GM23338 (cell line): ENCODE data around the gene NABP1. TPM values are rescaled to one million over a fixed set of nuclear protein-coding genes. Genes with fewer than 3 reads are reported as not detected.

ENCODE experiments used
- ATAC-seq: fragments of 200-7000 bp; cut with Tn5 transposase; 3 replicates; pipeline ENCODE4 v1.9.1; 2020
- DNase-seq: peaks from one replicate; pipeline ENCODE4 v3.0.0-alpha.2; 2015; ENCODE audit warnings: low spot score
- H2AFZ ChIP-seq: fragments of 200-600 bp; sonication (generic); 2 replicates; pipeline ENCODE4 v1.8.0; 2016; ENCODE audit warnings: antibody characterized with exemption, mild to moderate bottlenecking, moderate library complexity
- H3F3A ChIP-seq: fragments of 200-600 bp; sonication (generic); replicated peaks from 2 replicates; pipeline ENCODE4 v1.8.0; 2017; ENCODE audit warnings: antibody characterized with exemption, mixed run types, low read depth
- H3K27ac ChIP-seq: fragments of 200-600 bp; sonication (generic); 2 replicates; pipeline ENCODE4 v1.6.1; 2016; ENCODE audit warnings: low read depth
- H3K27me3 ChIP-seq: fragments of 200-600 bp; sonication (generic); 2 replicates; pipeline ENCODE4 v1.8.0; 2016; ENCODE audit warnings: mild to moderate bottlenecking, mixed run types, moderate library complexity; ENCODE audit not compliant: insufficient read depth
- H3K36me3 ChIP-seq: fragments of 200-600 bp; sonication (generic); 2 replicates; pipeline ENCODE4 v1.8.0; 2016; ENCODE audit warnings: mild to moderate bottlenecking; ENCODE audit not compliant: insufficient read depth
- H3K4me1 ChIP-seq: fragments of 200-600 bp; sonication (generic); 2 replicates; pipeline ENCODE4 v1.8.0; 2016; ENCODE audit warnings: mild to moderate bottlenecking, moderate library complexity; ENCODE audit not compliant: insufficient read depth
- H3K4me2 ChIP-seq: fragments of 200-600 bp; sonication (generic); 2 replicates; pipeline ENCODE4 v1.7.1; 2017; ENCODE audit warnings: mixed run types
- H3K4me3 ChIP-seq: fragments of 200-600 bp; sonication (generic); 2 replicates; pipeline ENCODE4 v1.6.1; 2016; ENCODE audit warnings: mixed run types
- H3K79me2 ChIP-seq: fragments of 200-600 bp; sonication (generic); replicated peaks from 2 replicates; pipeline ENCODE4 v1.8.0; 2017; ENCODE audit warnings: mild to moderate bottlenecking; ENCODE audit not compliant: insufficient read depth
- H3K9me2 ChIP-seq: fragments of 200-600 bp; sonication (generic); 2 replicates; pipeline ENCODE4 v1.8.0; 2017; ENCODE audit not compliant: insufficient read depth
- H4K20me1 ChIP-seq: fragments of 200-600 bp; sonication (generic); replicated peaks from 2 replicates; pipeline ENCODE4 v1.8.0; 2017; ENCODE audit warnings: mild to moderate bottlenecking; ENCODE audit not compliant: insufficient read depth
- H3K27ac Mint-ChIP-seq: 2 replicates; pipeline ENCODE4 v1.8.0; 2020; ENCODE audit warnings: inconsistent platforms, mild to moderate bottlenecking, moderate library complexity, mixed read lengths
- H3K27me3 Mint-ChIP-seq: 3 replicates; pipeline ENCODE4 v1.8.0; 2022; ENCODE audit warnings: low read depth, mild to moderate bottlenecking, moderate library complexity, mixed read lengths, inconsistent platforms; ENCODE audit not compliant: insufficient read depth, poor library complexity
- H3K36me3 Mint-ChIP-seq: 3 replicates; pipeline ENCODE4 v1.8.0; 2021; ENCODE audit warnings: low read depth, mild to moderate bottlenecking, inconsistent platforms, moderate library complexity, mixed read lengths
- H3K4me1 Mint-ChIP-seq: 3 replicates; pipeline ENCODE4 v1.8.0; 2020; ENCODE audit warnings: mild to moderate bottlenecking, inconsistent platforms, mixed read lengths
- H3K4me3 Mint-ChIP-seq: 3 replicates; pipeline ENCODE4 v1.8.0; 2021; ENCODE audit warnings: moderate library complexity, mild to moderate bottlenecking, inconsistent platforms, mixed read lengths
- H3K9me3 Mint-ChIP-seq: 3 replicates; pipeline ENCODE4 v1.8.0; 2020; ENCODE audit warnings: moderate library complexity, mild to moderate bottlenecking, inconsistent platforms, mixed read lengths
- CREB1 ChIP-seq: fragments of 250-450 bp; sonication (Bioruptor Pico); IDR thresholded peaks from 2 replicates; pipeline ENCODE4 v1.5.0; 2020; ENCODE audit warnings: low read depth, mild to moderate bottlenecking, moderate library complexity
- CTCF ChIP-seq, 2 experiments: fragments of 200-600 bp in 1 of 2; sonication (generic) in 1 of 2; conservative IDR thresholded peaks; 2 replicates each; pipeline versions ENCODE4 v1.5.1 to v1.6.1; 2016 to 2017; ENCODE audit warnings: antibody characterized with exemption in 2 of 2, low read depth in 2 of 2, mild to moderate bottlenecking in 2 of 2, moderate library complexity in 1 of 2
- ETS1 ChIP-seq: IDR thresholded peaks from 2 replicates; pipeline ENCODE4 v1.6.1; 2016; ENCODE audit warnings: antibody characterized with exemption
- EZH2 ChIP-seq: fragments of 200-600 bp; sonication (generic); IDR thresholded peaks from one replicate; pipeline ENCODE4 v1.8.0; 2017; ENCODE audit warnings: antibody characterized with exemption, mild to moderate bottlenecking, low read depth; ENCODE audit not compliant: unreplicated experiment
- EZH2phosphoT487 ChIP-seq: fragments of 200-600 bp; sonication (generic); IDR thresholded peaks from one replicate; pipeline ENCODE4 v1.8.1; 2018; ENCODE audit warnings: antibody characterized with exemption; ENCODE audit not compliant: unreplicated experiment
- JUNB ChIP-seq: IDR thresholded peaks from one replicate; pipeline ENCODE4 v1.6.1; 2016; ENCODE audit warnings: antibody characterized with exemption; ENCODE audit not compliant: unreplicated experiment
- NANOG ChIP-seq: IDR thresholded peaks from 2 replicates; pipeline ENCODE4 v1.6.1; 2016; ENCODE audit warnings: antibody characterized with exemption, borderline replicate concordance
- POLR2AphosphoS5 ChIP-seq: IDR thresholded peaks from 2 replicates; pipeline ENCODE4 v1.6.1; 2016; ENCODE audit warnings: antibody characterized with exemption, low read depth
- REST ChIP-seq: IDR thresholded peaks from one replicate; pipeline ENCODE4 v1.6.1; 2018; ENCODE audit warnings: antibody characterized with exemption; ENCODE audit not compliant: unreplicated experiment
- STAT1 ChIP-seq: IDR thresholded peaks from one replicate; pipeline ENCODE4 v1.6.1; 2016; ENCODE audit warnings: antibody characterized with exemption; ENCODE audit not compliant: unreplicated experiment
- ZNF114 ChIP-seq: fragments of 250-450 bp; sonication (Bioruptor Pico); IDR thresholded peaks from 2 replicates; pipeline ENCODE4 v1.5.0; 2020; ENCODE audit warnings: mild to moderate bottlenecking, moderate library complexity
- ZNF331 ChIP-seq: fragments of 250-450 bp; sonication (Bioruptor Pico); IDR thresholded peaks from 2 replicates; pipeline ENCODE4 v1.5.0; 2020; ENCODE audit warnings: low read depth, mild to moderate bottlenecking, moderate library complexity
- polyA plus RNA-seq: library from polyadenylated mRNA; unstranded; fragments of >200 nt; fragmentation: Nextera tagmentation; extraction: Ambion mirVana; gene quantifications from 2 replicates; pipeline ENCODE4 v1.2.1, GENCODE V29; 2016
- total RNA-seq: library from RNA; depleted of rRNA; stranded (reverse); fragments of >200 nt; shearing (Covaris generic); gene quantifications from 2 replicates; pipeline ENCODE4 v1.2.3, GENCODE V29; 2014
- TF ChIP-seq, protein P1 (sequence below): fragments of 250-450 bp; sonication (Bioruptor Pico); IDR thresholded peaks from 2 replicates; pipeline ENCODE4 v1.5.0; 2020; ENCODE audit warnings: mild to moderate bottlenecking, moderate library complexity

Gene NABP1
- total and polyA plus RNA-seq, 2 experiments from 2014 or later = 5.2 to 5.6 TPM

GRCh38 chr2:191705084-191705483, 27.1 kb downstream of the NABP1 start:
- Histone ChIP-seq H3K27me3 (no peaks in the 10 kb centered on the region), H3K9me2 (no peaks in the 10 kb centered on the region; the same call in 1 of the 2 replicates), H3K79me2 (no peaks in the 10 kb centered on the region), H3K4me3 (no peak overlapping the region), H3K4me1 (peaks cover 5% of the 10 kb centered on the region; the same call in 1 of the 2 replicates), H2AFZ (no peak overlapping the region), H3K4me2 (no peak overlapping the region), H3K36me3 (no peaks in the 10 kb centered on the region), H3K27ac (no peak overlapping the region), H3F3A (no peaks in the 10 kb centered on the region), H4K20me1 (no peaks in the 10 kb centered on the region)
- Mint-ChIP-seq H3K27ac (no peak overlapping the region), H3K27me3 (no peaks in the 10 kb centered on the region), H3K4me1 (peaks cover 7% of the 10 kb centered on the region), H3K4me3 (no peak overlapping the region), H3K9me3 (peaks cover 2% of the 10 kb centered on the region; the same call in 1 of the 3 replicates), H3K36me3 (no peaks in the 10 kb centered on the region)
- ATAC-seq = no peak
- TF ChIP-seq ZNF114 = no peak
- TF ChIP-seq CREB1 (CRISPR knock-in tag) = no peak
- TF ChIP-seq ETS1 = no peak
- no peak for TF ChIP-seq ZNF331 (CRISPR knock-in tag)
- no peak for TF ChIP-seq EZH2phosphoT487
- no peak for TF ChIP-seq NANOG
- no peak for TF ChIP-seq JUNB
- no peak for TF ChIP-seq STAT1
- no peak for TF ChIP-seq REST
- no peak for TF ChIP-seq CTCF (conservative IDR thresholded peaks at IDR 0.05; ENCODE audit: low read depth in 2 of 2)
- no peak for TF ChIP-seq EZH2
- TF ChIP-seq POLR2AphosphoS5 = no peak
- TF ChIP-seq, protein P1, sequence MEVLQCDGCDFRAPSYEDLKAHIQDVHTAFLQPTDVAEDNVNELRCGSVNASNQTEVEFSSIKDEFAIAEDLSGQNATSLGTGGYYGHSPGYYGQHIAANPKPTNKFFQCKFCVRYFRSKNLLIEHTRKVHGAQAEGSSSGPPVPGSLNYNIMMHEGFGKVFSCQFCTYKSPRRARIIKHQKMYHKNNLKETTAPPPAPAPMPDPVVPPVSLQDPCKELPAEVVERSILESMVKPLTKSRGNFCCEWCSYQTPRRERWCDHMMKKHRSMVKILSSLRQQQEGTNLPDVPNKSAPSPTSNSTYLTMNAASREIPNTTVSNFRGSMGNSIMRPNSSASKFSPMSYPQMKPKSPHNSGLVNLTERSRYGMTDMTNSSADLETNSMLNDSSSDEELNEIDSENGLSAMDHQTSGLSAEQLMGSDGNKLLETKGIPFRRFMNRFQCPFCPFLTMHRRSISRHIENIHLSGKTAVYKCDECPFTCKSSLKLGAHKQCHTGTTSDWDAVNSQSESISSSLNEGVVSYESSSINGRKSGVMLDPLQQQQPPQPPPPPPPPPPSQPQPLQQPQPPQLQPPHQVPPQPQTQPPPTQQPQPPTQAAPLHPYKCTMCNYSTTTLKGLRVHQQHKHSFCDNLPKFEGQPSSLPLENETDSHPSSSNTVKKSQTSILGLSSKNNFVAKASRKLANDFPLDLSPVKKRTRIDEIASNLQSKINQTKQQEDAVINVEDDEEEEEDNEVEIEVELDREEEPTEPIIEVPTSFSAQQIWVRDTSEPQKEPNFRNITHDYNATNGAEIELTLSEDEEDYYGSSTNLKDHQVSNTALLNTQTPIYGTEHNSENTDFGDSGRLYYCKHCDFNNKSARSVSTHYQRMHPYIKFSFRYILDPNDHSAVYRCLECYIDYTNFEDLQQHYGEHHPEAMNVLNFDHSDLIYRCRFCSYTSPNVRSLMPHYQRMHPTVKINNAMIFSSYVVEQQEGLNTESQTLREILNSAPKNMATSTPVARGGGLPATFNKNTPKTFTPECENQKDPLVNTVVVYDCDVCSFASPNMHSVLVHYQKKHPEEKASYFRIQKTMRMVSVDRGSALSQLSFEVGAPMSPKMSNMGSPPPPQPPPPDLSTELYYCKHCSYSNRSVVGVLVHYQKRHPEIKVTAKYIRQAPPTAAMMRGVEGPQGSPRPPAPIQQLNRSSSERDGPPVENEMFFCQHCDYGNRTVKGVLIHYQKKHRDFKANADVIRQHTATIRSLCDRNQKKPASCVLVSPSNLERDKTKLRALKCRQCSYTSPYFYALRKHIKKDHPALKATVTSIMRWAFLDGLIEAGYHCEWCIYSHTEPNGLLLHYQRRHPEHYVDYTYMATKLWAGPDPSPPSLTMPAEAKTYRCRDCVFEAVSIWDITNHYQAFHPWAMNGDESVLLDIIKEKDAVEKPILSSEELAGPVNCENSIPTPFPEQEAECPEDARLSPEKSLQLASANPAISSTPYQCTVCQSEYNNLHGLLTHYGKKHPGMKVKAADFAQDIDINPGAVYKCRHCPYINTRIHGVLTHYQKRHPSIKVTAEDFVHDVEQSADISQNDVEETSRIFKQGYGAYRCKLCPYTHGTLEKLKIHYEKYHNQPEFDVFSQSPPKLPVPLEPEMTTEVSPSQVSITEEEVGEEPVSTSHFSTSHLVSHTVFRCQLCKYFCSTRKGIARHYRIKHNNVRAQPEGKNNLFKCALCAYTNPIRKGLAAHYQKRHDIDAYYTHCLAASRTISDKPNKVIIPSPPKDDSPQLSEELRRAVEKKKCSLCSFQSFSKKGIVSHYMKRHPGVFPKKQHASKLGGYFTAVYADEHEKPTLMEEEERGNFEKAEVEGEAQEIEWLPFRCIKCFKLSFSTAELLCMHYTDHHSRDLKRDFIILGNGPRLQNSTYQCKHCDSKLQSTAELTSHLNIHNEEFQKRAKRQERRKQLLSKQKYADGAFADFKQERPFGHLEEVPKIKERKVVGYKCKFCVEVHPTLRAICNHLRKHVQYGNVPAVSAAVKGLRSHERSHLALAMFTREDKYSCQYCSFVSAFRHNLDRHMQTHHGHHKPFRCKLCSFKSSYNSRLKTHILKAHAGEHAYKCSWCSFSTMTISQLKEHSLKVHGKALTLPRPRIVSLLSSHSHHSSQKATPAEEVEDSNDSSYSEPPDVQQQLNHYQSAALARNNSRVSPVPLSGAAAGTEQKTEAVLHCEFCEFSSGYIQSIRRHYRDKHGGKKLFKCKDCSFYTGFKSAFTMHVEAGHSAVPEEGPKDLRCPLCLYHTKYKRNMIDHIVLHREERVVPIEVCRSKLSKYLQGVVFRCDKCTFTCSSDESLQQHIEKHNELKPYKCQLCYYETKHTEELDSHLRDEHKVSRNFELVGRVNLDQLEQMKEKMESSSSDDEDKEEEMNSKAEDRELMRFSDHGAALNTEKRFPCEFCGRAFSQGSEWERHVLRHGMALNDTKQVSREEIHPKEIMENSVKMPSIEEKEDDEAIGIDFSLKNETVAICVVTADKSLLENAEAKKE (CRISPR knock-in tag) = no peak
- DNase-seq = no peak
